Measurements from ENCODE around the gene ALKBH7. TPM values are rescaled to one million over a fixed set of nuclear protein-coding genes. Genes with fewer than 3 reads are reported as not detected.

ALKBH7 gene
- total RNA-seq, 1 donor from 2014 or later: 24.1 TPM

DNA sequence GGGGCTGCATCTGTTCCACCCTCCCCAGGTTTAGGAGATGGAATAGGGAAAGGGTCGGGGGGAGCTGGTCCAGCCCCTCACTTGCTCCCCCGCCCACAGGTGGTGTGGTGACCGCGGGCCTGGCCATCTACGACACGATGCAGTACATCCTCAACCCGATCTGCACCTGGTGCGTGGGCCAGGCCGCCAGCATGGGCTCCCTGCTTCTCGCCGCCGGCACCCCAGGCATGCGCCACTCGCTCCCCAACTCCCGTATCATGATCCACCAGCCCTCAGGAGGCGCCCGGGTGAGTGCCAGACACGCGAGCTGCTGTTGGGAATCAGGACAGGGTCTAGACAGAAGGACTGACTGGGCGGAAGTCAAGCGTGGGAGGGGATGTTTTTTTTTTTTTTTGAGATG is 8.2 kb upstream of the ALKBH7 start:
- DNase-seq (ENCODE audit: low read depth): no peak

DNA sequence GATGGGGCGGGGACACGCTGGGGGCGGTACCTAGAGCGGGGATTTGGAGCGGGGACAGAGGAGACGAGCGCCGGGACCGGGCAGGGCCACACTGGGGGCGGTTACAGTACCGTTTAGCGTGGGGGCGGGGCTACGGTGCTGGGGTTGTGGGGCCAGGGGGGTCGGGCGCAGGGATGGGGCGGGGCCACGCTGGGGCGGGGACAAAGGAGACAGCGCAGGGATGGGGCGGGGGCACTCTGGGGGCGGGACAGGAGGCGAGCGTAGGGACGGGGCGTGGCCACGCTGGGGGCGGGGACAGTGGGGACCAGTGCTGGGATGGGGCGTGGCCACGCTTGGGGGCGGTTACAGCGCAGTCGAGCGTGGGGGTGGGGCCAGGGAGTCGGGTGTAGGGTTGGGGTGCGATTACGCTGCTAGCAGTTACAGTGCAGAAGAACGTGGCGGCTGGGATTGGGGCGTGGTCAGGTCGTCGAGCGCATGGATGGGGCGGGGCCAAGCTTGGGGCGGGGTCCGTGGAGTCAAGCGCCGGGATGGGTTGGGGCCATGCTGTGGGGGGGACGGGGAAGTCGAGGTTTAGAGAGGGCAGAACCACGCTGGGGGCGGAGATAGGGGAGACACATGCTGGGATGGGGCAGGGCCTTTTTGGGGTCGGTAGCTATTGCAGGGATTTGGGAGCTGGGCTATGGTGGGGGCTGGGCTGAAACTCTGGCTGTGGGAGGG is 660 bp downstream of the ALKBH7 start:
- peak; percentile 89 for DNase-seq (ENCODE audit: low read depth)

DNA sequence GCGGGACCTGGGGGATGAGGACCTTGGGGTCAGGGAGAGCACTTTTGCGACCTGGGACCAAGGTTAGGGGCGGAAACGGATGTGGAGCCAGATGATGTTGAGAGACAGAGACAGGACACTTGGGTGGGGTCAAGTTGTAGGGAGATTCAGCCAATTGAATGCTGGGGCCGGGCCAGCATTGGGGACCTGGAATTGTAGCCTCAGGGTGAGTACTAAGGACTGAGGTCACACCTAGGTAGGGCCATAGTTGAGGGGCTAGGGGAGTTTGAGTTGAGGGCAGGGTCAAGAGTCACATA is 1.2 kb downstream of the ALKBH7 start:
- no peak for DNase-seq (ENCODE audit: low read depth)

DNA sequence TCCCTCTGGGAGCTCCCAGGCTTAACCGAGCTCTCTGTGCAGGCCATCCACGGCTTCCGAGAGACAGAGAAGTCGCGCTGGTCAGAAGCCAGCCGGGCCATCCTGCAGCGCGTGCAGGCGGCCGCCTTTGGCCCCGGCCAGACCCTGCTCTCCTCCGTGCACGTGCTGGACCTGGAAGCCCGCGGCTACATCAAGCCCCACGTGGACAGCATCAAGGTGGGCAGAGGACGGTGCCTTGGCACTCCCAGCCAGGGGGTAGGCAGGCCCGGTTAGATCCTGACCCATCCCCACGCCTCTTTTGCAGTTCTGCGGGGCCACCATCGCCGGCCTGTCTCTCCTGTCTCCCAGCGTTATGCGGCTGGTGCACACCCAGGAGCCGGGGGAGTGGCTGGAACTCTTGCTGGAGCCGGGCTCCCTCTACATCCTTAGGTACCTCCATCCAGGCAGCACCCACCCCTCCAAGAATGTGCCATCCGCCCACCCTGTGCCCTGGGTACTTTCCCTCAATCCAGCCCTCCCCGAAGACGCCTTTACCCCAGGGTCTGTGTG is 1.6 kb downstream of the ALKBH7 start:
- no peak for DNase-seq (ENCODE audit: low read depth)

DNA sequence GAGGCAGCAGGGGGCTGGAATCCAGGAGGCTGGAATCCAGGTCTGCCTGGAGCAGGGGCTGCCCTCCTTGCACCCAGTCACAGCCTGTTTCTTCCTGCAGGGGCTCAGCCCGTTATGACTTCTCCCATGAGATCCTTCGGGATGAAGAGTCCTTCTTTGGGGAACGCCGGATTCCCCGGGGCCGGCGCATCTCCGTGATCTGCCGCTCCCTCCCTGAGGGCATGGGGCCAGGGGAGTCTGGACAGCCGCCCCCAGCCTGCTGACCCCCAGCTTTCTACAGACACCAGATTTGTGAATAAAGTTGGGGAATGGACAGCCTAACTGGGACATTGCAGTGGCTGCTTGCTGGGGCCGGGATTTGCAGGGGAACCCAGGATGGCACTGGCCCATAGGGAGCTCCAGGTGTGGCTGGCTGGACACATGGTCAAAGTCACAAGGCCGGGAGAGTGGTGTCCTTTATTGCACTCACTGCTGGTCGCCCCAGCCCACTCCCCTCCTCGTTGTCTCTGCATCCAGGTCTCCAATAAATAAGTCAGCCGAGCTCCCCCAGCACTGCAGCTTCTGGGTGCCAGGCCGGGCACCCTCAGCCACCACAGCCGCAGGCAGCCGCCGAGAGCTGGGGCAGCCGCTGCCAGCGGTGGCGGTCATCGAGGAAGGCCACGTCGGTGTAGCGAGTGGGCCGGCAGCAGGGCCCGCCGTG is 2.3 kb downstream of the ALKBH7 start:
- no peak for DNase-seq (ENCODE audit: low read depth)

DNA sequence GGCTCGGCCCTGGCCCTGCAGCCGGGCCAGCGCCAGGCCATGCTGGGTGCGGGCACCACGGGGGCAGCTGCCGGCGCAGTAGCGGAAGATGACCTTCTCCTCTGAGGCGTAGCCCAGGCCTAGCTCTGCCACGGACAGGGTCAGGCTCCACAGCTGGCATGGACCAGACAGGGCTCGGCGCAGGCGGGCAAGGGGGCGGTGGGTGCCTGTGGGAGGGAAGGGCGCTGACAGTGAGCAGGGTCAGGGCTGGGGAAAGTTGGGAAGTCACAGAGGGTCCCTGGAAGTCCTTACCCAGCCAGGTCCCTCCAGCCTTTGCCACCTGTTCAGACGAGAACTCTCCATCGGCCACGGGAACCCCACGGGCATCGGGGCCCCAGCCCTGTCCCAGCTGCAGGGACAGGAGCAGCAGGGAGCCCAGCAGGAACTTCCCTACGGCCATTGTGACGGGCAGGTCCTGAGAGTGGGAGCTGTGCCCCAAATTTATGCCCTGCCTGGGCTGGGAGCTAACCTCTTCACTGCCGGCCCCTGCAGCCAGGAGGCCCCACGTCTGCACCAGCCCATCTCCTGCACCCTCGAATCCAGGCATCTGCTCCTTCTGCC is 2.9 kb downstream of the ALKBH7 start, which contains the start of gene PSPN:
PSPN (minus strand) TSS at position 523 of the 600 bp plus-strand sequence; CDS start at position 439, 84 bp downstream.
- no peak for DNase-seq (ENCODE audit: low read depth)

DNA sequence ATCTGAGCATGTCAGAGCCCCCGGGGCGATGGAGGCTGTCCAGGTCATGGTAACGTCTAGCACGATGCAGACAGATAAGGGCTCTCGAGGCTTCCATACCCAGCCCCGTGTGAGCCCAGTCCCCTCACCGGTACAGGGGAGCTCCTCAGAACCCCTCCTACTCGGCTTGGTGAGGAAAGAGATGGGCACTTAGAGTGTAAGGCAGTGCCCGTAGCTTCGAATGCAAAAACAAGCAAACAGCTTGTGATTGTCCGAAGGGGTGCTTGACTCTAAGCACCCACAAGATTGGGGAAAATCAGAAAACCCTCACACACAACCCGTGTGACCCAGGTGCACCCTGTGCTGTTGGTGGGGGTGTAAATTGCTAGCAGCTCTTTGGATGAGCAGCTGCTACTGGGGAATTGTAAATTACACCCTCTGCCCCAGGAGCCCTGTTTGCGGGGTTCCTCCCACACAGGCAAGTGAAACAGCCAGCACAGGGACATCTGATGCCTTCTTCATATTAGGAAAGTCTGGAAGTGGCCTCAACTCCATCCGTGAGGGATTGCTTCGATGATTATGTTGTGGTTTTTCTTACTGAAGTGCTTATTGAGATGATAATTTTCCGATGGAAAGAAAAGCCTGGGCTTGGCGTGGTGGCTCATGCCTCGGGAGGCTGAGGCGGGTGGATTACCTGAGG is 4.1 kb downstream of the ALKBH7 start:
- no peak for DNase-seq (ENCODE audit: low read depth)

DNA sequence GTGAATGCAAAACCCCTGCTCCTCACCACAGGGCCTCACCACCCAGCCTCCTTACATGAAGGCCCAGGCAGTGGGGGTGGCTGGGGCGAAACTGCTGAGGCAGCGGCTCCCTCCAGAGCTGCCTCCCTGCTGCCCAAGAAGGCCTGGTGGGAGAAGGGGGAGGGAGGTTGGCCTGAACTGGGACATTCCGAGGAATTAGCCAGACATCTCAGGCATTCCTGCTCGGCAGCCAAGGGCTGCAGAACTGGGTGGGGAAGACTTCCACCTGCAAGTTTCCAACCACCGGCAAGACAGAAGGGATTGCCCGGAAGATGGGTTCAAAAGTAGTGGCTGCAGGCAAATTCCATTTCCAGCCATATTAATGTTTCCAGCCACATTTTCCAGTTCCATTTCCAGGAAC is 5.4 kb downstream of the ALKBH7 start:
- peak; percentile 65 for DNase-seq (ENCODE audit: low read depth)

DNA sequence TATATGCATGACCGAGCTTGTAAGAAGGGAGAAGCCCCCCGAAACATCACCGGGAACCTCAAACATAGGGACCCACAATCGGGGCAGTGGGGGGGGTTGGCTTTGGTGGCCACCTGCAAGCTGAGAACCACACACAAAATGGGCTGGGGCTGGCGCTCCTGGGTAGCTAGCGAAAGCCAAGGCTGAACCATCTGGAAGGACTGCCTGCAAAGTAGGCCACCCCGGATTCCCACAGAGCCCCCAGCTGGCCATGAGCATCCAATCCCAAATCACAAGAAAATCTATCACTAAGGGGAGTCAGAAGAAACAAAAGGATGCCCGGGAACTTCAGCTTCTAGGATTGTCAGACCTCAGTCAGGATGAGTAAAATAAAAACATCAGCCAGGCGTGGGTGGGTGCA is 5.9 kb downstream of the ALKBH7 start:
- no peak for DNase-seq (ENCODE audit: low read depth)

DNA sequence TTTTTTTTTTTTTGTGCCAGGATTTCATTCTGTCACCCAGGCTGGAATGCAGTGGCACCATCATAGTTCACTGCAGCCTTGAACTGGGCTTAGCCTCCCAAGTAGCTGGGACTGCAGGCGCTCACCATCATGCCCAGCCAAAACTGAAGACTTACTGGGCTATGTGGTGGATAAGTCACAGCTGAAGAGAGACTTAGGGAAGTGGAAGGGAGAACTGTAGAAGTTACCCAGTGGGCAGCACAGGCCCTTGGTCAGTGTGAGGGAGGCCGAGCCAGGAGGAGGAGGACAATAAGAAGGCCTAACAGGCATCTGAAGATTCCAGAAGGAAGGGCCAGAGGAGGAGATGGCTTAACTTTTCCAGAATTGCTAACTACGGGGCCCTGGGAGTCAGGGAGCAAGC is 7.2 kb downstream of the ALKBH7 start:
- DNase-seq (ENCODE audit: low read depth): no peak

DNA sequence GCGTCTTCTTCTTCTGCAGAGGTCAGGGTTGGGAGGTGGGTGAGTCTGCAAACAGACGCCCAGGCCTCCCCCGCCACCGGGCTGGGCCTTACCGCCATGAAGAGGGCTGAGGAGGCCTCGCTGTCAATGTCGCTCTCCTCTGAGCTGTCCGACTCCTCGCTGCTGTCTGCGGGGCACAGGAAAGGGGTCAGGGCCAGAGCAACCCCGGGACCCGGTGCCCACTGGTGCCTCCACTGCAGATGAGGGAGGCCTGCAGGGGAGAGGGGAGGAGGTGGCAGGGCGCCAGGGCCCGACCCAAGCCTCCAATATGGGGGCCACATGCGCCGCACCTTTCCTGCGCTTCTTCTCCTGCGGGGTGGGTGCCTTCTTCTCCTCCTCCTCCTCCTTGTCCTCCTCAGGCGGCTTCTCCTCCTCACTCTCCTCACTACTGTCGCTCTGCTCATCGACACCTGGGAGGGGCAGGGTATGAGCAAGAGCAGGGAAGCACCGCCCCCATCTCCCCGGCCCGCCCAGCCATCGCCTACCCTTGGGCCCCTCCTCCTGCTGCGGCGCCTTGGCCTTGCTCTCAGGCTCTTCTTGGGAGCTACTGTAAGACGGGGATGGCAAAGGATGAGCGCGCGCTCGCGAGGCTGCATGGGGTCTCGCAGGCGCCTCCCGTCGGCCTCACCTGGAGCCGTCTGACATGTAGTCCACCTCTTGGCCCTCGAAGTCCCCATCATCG is 8.6 kb downstream of the ALKBH7 start:
- no peak for DNase-seq (ENCODE audit: low read depth)

DNA sequence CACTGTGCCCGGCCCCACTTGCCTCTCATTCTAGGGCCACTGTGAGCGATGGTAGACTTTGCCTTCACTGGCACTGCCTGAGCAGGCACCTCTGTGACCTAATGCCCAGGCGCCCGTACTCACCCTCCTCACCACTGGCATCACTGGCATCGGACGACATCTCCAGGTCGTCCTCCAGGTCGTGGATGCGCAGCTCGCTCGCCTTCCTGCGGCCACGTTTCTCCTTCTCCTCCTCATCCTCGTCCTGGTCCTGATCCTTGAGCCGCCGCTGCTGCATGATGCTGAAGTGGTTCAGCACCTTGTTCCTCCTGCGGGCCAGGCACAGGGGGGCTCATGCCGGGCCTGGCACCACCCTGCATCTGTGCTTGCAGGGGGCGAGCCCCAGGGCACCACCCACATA is 10.6 kb downstream of the ALKBH7 start:
- no peak for DNase-seq (ENCODE audit: low read depth)

DNA sequence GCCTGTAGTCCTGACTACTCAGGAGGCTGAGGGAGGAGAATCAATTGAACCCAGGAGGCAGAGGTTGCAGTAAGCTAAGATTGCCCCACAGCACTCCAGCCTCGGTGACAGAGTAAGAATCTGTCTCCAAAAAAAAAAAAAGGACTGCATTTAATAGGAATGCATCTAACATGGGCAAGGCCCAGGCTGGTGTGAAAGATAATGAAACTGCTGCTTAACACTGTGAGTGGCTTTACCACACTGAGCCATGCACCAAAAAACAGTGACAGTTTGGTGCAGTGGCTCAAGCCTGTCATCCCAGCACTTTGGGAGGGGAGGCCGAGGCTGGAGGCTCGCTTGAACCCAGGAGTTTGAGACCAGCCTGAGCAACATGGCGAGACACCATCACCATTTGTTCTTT is 11.8 kb downstream of the ALKBH7 start:
- DNase-seq (ENCODE audit: low read depth): no peak

DNA sequence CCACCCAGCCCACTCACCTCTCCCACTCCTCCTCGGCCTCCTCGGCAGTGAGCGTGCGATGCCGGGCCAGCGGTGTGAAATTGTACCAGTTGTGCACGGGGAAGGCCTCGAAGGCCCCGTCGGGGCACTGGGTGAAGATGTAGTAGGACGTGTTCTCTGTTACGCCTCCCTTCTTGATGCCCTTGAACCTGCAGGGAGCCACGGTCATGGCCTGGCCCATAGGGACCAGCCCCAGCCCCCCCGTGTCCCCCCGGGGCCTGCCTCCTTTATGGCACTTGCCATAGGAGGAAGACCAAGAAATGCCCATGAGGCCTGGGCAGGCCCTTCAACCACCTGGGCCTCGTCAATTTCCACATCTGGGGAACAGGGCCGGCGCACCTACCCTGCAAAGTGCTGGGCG is 14.8 kb downstream of the ALKBH7 start:
- no peak for DNase-seq (ENCODE audit: low read depth)

DNA sequence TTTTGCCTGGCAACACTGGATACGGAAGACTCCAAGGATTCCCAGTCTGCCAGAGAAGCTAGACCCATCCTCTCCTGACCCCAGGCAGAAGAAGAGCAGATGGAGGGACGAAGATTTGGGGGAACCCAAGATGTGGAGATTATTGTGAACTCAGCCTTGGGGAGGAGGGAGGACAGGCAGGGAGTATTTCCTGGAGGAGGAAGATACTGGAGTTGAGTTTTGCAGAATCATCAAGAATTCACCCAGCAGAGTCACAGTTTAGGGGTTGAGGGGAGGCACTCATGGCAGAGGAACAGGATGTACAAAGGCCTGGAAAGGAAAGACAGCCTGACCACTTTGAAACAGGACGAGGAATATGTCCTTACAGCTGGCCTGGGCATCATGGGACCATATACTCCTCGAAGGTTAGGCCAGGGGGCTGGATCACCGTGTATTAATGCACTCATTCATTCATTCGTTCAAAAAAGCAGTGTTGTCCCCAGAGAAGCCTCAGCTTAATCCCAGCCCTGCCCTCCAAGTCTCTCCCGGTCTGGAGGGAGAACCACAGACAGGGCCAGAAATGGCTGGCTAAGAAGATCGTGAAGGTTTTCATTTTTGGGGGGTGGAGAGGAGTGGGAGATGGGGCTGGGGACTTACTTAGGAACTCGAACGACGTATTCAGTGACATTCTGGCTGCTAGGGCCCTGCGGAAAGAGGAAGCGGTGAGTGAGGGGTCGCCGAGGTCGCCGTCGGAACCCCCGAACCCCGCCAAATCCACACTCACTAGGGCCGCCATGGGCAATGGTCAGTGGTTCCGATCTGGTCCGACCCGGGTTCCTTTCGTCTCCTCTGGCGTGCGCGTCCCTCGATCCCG is 19.9 kb downstream of the ALKBH7 start:
- DNase-seq (ENCODE audit: low read depth): no peak

DNA sequence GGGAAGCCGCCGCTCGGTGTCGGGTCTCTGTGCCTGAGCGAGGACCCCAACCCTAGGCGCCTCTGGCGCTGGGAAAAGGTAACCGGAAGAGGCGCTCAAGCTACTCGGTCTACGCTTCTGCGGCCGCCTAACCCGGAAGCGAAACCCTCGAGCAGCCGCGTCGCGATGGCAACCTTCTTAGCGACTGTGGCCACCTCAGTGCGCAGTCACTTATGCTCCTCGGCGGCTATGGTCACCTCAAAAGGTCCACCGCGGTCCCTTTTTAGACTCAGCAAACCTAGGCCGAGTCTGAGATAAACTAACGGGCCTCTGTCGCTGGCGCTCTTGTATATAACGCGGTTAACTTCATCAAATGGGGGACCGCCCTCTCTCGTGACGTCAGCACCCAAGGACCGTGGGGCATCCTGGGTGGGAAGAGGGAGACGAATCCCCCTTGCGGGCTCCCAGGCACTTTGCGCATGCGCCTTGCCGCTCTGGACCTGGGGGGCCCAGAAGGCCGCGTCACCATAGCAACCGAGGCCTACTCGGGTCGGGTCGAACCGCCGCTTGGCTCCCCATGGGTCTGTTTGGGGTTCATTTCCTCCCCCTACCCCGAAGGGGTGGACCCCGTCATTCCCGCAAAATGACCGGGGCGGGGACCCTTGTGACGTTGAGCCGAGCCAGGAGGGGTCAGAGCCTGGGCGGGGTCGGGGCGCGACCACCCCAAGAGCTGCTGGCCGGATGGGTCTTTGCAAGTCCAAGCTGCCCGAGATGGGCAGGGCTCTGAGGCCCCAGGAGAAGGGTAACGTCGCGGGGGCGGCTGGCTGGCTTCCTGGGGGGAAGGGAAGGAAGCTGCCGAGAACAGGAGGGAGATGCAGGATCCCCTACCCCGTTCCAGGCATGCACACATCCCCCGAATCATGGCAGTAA is 20.7 kb downstream of the ALKBH7 start, which contains the start of gene GTF2F1:
GTF2F1 (minus strand) TSS at position 91 of the 909 bp plus-strand sequence. CDS start 169 bp downstream, outside the sequence.
- DNase-seq (ENCODE audit: low read depth): peak; percentile 85

DNA sequence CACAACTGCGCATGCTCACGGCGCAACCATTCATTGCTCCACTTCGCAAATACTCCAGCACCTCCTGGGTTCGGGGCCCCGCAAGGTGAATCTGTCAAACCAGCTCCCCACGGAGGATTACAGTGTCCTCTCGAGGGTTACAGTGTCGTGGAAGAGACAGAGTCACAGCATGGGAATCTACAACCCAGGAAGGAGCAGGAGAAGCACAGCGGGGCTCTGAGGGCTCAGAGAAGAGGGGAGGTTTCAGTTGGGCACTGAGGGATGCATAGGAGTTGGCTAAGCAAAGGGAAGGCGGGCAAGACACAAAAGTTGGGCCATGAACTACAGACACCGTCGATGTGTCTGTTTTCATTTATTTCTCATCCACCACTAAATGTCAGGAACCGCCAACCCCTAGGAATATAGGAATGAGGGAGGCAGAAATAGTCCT is 21.4 kb downstream of the ALKBH7 start:
- no peak for DNase-seq (ENCODE audit: low read depth)

DNA sequence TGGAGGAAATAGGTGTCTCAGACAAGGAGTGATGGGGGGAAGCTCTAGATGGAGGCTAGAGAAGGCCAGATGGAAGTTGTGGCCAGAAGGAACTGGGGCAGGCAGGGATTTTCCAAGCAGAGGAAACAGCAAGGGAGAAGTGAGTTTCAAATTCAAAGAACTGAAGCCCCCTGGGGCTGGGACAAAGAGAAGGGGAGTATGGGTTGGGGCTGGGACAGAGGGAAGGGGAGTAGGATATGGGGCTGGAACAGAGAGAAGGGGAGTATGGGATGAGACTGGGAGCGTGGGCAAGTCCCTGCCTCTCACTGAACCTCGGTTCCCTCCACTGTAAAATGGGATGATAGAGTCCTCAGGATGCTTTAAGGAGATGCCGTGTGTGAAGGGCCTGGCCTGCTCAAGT is 22.2 kb downstream of the ALKBH7 start:
- DNase-seq (ENCODE audit: low read depth): no peak

DNA sequence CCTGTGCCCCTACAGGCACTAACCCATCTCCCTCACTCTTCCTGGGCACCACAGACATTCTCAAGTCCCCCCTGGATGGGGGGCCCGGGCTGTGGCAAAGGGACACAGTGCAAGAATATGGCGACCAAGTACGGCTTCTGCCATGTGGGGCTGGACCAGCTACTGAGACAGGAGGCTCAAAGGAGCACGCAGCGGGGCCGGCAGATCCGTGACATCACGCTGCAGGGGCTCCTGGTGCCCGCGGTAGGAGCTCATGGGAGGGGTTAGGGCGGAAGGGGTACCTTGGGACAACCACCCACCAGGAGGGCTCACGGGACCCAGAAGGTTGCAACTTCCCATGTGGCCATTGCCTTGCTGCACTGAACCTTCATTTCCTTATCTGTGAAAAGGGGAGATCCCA is 23.7 kb downstream of the ALKBH7 start:
- DNase-seq (ENCODE audit: low read depth): no peak

Measured in renal cortical epithelial cell (primary cell).